Activated CD8-positive, alpha-beta T cell treated with anti-CD3 and anti-CD28 coated beads, Interleukin-2, amount 10 ng/mL, durations not matched to agents 7 days and 5 days (primary cell): ENCODE data around the gene TUBB2B. TPM values are rescaled to one million over a fixed set of nuclear protein-coding genes. Genes with fewer than 3 reads are reported as not detected.
A peak's percentile ranks its signal among the peaks of the same experiment; 100 is the strongest.

Experiments
- ATAC-seq: fragments of 150-1000 bp; cut with Tn5 transposase; one replicate; pipeline ENCODE4 v1.10.0; 2021; ENCODE audit warnings: moderate library complexity
- CTCF ChIA-PET: fragments of 350-600 bp; sonication (Branson Sonifier 250); formaldehyde crosslinking; loops from one replicate; lab custom pipeline; 2021; ENCODE audit warnings: antibody characterized with exemption; lab: Charles Lee
- POLR2A ChIA-PET: fragments of 350-600 bp; sonication (Branson Sonifier 250); formaldehyde crosslinking; loops from one replicate; lab custom pipeline; 2021; ENCODE audit warnings: antibody characterized with exemption; lab: Charles Lee
- DNase-seq: peaks from one replicate; pipeline ENCODE4 v3.0.0-alpha.2; 2020
- H3K27ac Mint-ChIP-seq: one replicate; pipeline ENCODE4 v1.8.0; 2021; ENCODE audit warnings: mild to moderate bottlenecking, mixed read lengths
- H3K27me3 Mint-ChIP-seq: one replicate; pipeline ENCODE4 v1.8.0; 2021; ENCODE audit warnings: low read depth, mixed read lengths
- H3K36me3 Mint-ChIP-seq: one replicate; pipeline ENCODE4 v1.8.0; 2021; ENCODE audit warnings: low read depth, mixed read lengths
- H3K4me1 Mint-ChIP-seq: one replicate; pipeline ENCODE4 v1.8.0; 2021; ENCODE audit warnings: low read depth, mixed read lengths
- H3K4me3 Mint-ChIP-seq: one replicate; pipeline ENCODE4 v1.8.0; 2021; ENCODE audit warnings: mild to moderate bottlenecking, mixed read lengths
- H3K9me3 Mint-ChIP-seq: one replicate; pipeline ENCODE4 v1.8.0; 2022; ENCODE audit warnings: mixed read lengths; ENCODE audit not compliant: insufficient read depth
- total RNA-seq, 2 experiments: library from RNA; stranded (reverse); gene quantifications; one replicate each; pipeline ENCODE4 v1.2.3, GENCODE V29; 2021

TUBB2B gene
- total RNA-seq = not detected

- CTCF ChIA-PET = interaction anchor here (1.9 kb wide), 1 partner anchor 24 kb away, joined by 12 read pairs; no protein-coding TSS in a partner anchor
- H3K4me1 Mint-ChIP-seq = peaks cover 46% of the 10 kb centered on the region
- no peak for DNase-seq
These were observed at the start of gene TUBB2B for GRCh38 chr6:3227363-3228045. Gene TUBB2B, minus strand, starts transcription at chr6:3227653. Its CDS starts 110 bp downstream, at chr6:3227543.

DNA sequence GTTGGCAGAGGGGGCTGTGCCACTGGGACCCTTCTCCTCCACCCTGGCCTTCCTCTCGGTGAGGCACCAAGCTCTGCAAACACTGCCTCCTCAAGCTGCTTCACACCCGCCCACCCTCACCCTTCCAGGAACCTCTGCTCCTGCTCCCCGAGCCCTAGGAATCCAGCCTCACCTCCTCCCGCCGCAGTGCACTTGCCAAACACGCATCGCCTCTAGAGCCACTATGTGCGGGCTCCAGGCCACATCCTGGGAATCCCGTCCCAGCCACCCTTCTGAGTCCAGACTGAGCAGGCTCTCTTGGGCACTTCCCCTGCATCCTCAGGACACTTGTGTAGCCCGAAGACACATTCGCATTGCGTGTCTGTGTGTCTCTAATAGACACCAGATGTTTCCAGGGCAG lies 49.8 kb upstream of the TUBB2B start:
- no peak overlapping the region for H3K4me3 Mint-ChIP-seq
- ATAC-seq (no peak), DNase-seq (no peak)
- POLR2A ChIA-PET = no interaction called here
- H3K36me3 Mint-ChIP-seq = peaks cover 4% of the 10 kb centered on the region
- CTCF ChIA-PET = interaction anchor here (0.9 kb wide), 1 partner anchor 455 kb away, joined by 3 read pairs; no protein-coding TSS in a partner anchor
- peaks cover 4% of the 10 kb centered on the region for H3K4me1 Mint-ChIP-seq
- no peak overlapping the region for H3K27ac Mint-ChIP-seq
- no peaks in the 10 kb centered on the region for H3K9me3 Mint-ChIP-seq
- no peaks in the 10 kb centered on the region for H3K27me3 Mint-ChIP-seq

More at GRCh38 chr6:3227363-3228045, at the start of gene TUBB2B:
- H3K27me3 Mint-ChIP-seq = peaks cover 72% of the 10 kb centered on the region
- no peaks in the 10 kb centered on the region for H3K9me3 Mint-ChIP-seq
- POLR2A ChIA-PET = interaction anchor here (0.6 kb wide), 1 partner anchor 234 kb away, joined by 4 read pairs; no protein-coding TSS in a partner anchor
- H3K4me3 Mint-ChIP-seq = peak within 1 kb of the TSS; percentile 63
- H3K36me3 Mint-ChIP-seq = no peaks in the 10 kb centered on the region
- H3K27ac Mint-ChIP-seq = no peak within 1 kb of the TSS
- ATAC-seq = no peak

GRCh38 chr6:3276174-3277167 lies 49.0 kb upstream of the TUBB2B start:
- Mint-ChIP-seq H3K27ac (no peak overlapping the region), H3K4me3 (no peak overlapping the region), H3K9me3 (no peaks in the 10 kb centered on the region), H3K36me3 (peaks cover 10% of the 10 kb centered on the region), H3K4me1 (peaks cover 4% of the 10 kb centered on the region), H3K27me3 (no peaks in the 10 kb centered on the region)
- ChIA-PET CTCF (interaction anchor here (0.9 kb wide), 1 partner anchor 456 kb away, joined by 3 read pairs; no protein-coding TSS in a partner anchor), POLR2A (no interaction called here)
- no peak for ATAC-seq
- no peak for DNase-seq

GRCh38 chr6:3273707-3274521 lies 46.5 kb upstream of the TUBB2B start:
- CTCF ChIA-PET = interaction anchor here (1.0 to 1.5 kb wide), 2 partner anchors 459 kb away, joined by 3 to 5 read pairs; no protein-coding TSS in a partner anchor
- Mint-ChIP-seq H3K27me3 (no peaks in the 10 kb centered on the region), H3K36me3 (peaks cover 27% of the 10 kb centered on the region)

GRCh38 chr6:3272911-3273547 lies 45.6 kb upstream of the TUBB2B start:
- H3K36me3 Mint-ChIP-seq = peaks cover 29% of the 10 kb centered on the region
- no peaks in the 10 kb centered on the region for H3K27me3 Mint-ChIP-seq
- CTCF ChIA-PET = interaction anchor here (1.0 kb wide), 1 partner anchor 460 kb away, joined by 3 read pairs; no protein-coding TSS in a partner anchor
- H3K4me3 Mint-ChIP-seq = no peak overlapping the region
- POLR2A ChIA-PET = no interaction called here
- ATAC-seq = no peak
- no peaks in the 10 kb centered on the region for H3K4me1 Mint-ChIP-seq
- H3K27ac Mint-ChIP-seq = no peak overlapping the region
- no peaks in the 10 kb centered on the region for H3K9me3 Mint-ChIP-seq
- no peak for DNase-seq

More at GRCh38 chr6:3273707-3274521, 46.5 kb upstream of the TUBB2B start:
- Mint-ChIP-seq H3K9me3 (no peaks in the 10 kb centered on the region), H3K4me1 (no peaks in the 10 kb centered on the region), H3K4me3 (no peak overlapping the region), H3K27ac (no peak overlapping the region)
- POLR2A ChIA-PET = no interaction called here
- DNase-seq (no peak), ATAC-seq (no peak)

DNA sequence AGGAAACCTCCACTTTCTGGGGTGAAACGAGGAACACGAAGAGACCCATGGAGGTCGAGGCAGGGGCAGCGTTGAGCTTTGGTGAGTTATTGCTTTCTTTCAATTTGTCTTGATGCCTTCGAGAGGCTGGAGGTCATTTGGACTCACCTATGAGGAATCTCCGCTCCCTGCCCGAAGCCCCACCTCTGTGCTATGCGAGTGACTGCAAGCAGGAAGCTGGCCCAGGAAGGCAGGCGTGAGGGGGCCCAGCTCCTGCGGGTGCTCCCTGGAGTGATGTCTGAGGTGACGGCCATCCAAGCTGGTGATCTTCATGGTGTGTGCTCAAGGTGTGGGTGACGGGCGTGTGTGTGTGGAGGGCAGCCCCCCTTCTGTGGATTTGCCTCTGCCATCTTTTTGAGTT lies 44.3 kb upstream of the TUBB2B start:
- CTCF ChIA-PET = interaction anchor here (0.9 to 1.6 kb wide), 3 partner anchors 11 to 20 kb away, joined by 3 to 4 read pairs (median 3); no protein-coding TSS in a partner anchor
- Mint-ChIP-seq H3K27me3 (no peaks in the 10 kb centered on the region), H3K9me3 (no peaks in the 10 kb centered on the region), H3K4me3 (no peak overlapping the region), H3K27ac (no peak overlapping the region), H3K4me1 (no peaks in the 10 kb centered on the region), H3K36me3 (peaks cover 35% of the 10 kb centered on the region)
- POLR2A ChIA-PET = interaction anchor here (0.7 kb wide), 1 partner anchor 451 kb away, joined by 3 read pairs; no protein-coding TSS in a partner anchor
- ATAC-seq = no peak
- no peak for DNase-seq

DNA sequence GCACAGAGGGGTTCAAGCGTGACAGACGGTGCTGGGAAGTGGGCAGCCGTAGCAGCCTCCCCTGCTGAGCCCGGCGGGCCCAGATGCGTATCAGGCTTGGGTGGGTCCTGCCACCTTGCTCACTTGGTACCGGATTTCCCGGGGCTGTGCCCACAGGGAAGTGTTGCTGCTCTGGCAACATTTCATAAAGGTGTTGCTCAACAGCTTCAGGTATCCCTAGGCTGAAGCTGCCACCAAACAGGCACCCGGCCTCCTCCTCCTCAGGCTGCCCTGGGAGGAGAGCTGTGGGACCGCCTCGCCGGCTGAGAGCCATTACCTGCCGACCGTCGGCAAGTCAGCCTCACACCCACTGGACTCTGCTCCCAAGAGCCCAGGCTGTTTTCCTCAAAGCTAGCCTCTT lies 42.8 kb upstream of the TUBB2B start:
- ChIA-PET CTCF (no interaction called here), POLR2A (no interaction called here)
- no peak overlapping the region for H3K4me3 Mint-ChIP-seq
- H3K9me3 Mint-ChIP-seq = no peaks in the 10 kb centered on the region
- peaks cover 37% of the 10 kb centered on the region for H3K36me3 Mint-ChIP-seq
- no peaks in the 10 kb centered on the region for H3K4me1 Mint-ChIP-seq
- ATAC-seq (no peak), DNase-seq (no peak)
- no peaks in the 10 kb centered on the region for H3K27me3 Mint-ChIP-seq
- H3K27ac Mint-ChIP-seq = no peak overlapping the region

DNA sequence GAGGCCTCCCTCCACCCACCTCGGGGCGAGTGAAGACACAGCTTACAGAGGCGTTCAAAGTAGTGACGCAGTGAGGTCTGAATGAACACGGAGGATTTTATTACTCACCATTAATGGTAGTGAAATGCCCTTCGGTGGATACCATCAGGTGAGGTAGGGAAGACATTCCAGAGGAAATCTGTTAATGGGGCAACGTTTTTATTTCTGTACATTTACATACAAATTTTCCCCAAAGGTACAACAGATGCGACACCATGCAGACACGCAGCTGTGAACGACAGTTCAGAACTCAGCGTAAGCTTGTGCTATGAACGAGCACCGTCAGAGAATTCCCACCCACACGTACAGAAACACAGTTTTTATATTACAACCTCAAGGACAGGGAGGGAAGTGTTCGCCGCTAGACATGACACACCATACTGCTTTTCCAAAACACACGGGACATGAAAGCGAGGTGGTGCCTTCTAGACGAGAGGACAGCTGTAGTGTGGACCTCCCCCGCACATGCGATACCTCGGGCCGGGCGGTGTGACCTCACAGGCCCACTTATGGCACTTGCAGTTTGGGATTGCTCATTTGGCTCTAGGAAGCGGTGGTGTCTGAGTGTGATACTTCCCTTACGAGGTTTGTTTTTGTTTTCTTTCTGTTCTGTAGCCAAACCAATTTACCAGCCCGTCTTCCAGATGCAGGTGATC lies 42.0 kb upstream of the TUBB2B start:
- Mint-ChIP-seq H3K4me1 (peaks cover 3% of the 10 kb centered on the region), H3K4me3 (no peak overlapping the region), H3K36me3 (peaks cover 43% of the 10 kb centered on the region), H3K9me3 (no peaks in the 10 kb centered on the region), H3K27me3 (no peaks in the 10 kb centered on the region), H3K27ac (no peak overlapping the region)
- POLR2A ChIA-PET = no interaction called here
- no peak for DNase-seq
- ATAC-seq = no peak
- CTCF ChIA-PET = no interaction called here

GRCh38 chr6:3268680-3269079 lies 41.2 kb upstream of the TUBB2B start:
- no peaks in the 10 kb centered on the region for H3K27me3 Mint-ChIP-seq
- H3K27ac Mint-ChIP-seq = no peak overlapping the region
- no peaks in the 10 kb centered on the region for H3K9me3 Mint-ChIP-seq
- H3K4me3 Mint-ChIP-seq = no peak overlapping the region
- H3K36me3 Mint-ChIP-seq = peaks cover 43% of the 10 kb centered on the region
- POLR2A ChIA-PET = no interaction called here
- CTCF ChIA-PET = no interaction called here
- peaks cover 3% of the 10 kb centered on the region for H3K4me1 Mint-ChIP-seq
- DNase-seq = no peak
- ATAC-seq = no peak

GRCh38 chr6:3267162-3267561 lies 39.7 kb upstream of the TUBB2B start:
- H3K27me3 Mint-ChIP-seq = no peaks in the 10 kb centered on the region
- CTCF ChIA-PET = interaction anchor here (1.3 kb wide), 1 partner anchor 16 kb away, joined by 5 read pairs; no protein-coding TSS in a partner anchor
- peaks cover 43% of the 10 kb centered on the region for H3K36me3 Mint-ChIP-seq
- no peak for DNase-seq
- H3K9me3 Mint-ChIP-seq = no peaks in the 10 kb centered on the region
- no peak for ATAC-seq
- H3K4me1 Mint-ChIP-seq = peaks cover 10% of the 10 kb centered on the region
- H3K4me3 Mint-ChIP-seq = no peak overlapping the region
- no peak overlapping the region for H3K27ac Mint-ChIP-seq
- POLR2A ChIA-PET = no interaction called here
